Aorta (tissue), 5 donors: ENCODE data around the gene IRF9. TPM values are rescaled to one million over a fixed set of nuclear protein-coding genes. Genes with fewer than 3 reads are reported as not detected.

Experiments used
- ATAC-seq: fragments of 200-7000 bp; cut with Tn5 transposase; one replicate; pipeline ENCODE4 v1.9.1; 2022; ENCODE audit warnings: moderate library complexity; ENCODE audit not compliant: low FRiP score
- DNase-seq, 2 donors: peaks; one replicate each; pipeline ENCODE4 v3.0.0-alpha.2; 2020
- H3K27ac ChIP-seq, 2 donors: one replicate each; pipeline ENCODE4 v1.5.1; 2013; ENCODE audit warnings: low read length in 2 of 2, mild to moderate bottlenecking in 2 of 2, moderate library complexity in 2 of 2, control low read depth in 1 of 2, inconsistent platforms in 1 of 2, low read depth in 1 of 2
- H3K27me3 ChIP-seq, 2 donors: one replicate each; pipeline ENCODE4 v1.6.1; 2013; ENCODE audit warnings: control low read depth in 1 of 2, low read length in 1 of 2, mild to moderate bottlenecking in 1 of 2, moderate library complexity in 1 of 2; ENCODE audit not compliant: insufficient read depth in 2 of 2, control insufficient read depth in 1 of 2
- H3K36me3 ChIP-seq, 2 donors: one replicate each; pipeline ENCODE4 v1.6.1; 2013; ENCODE audit warnings: control low read depth in 1 of 2, low read length in 1 of 2, mild to moderate bottlenecking in 1 of 2; ENCODE audit not compliant: insufficient read depth in 2 of 2, control insufficient read depth in 1 of 2
- H3K4me1 ChIP-seq, 2 donors: one replicate each; pipeline ENCODE4 v1.6.1; 2013; ENCODE audit warnings: low read length in 2 of 2, control low read depth in 1 of 2, mild to moderate bottlenecking in 1 of 2, moderate library complexity in 1 of 2; ENCODE audit not compliant: insufficient read depth in 2 of 2, control insufficient read depth in 1 of 2
- H3K4me3 ChIP-seq, 2 donors: one replicate each; pipeline ENCODE4 v1.5.1; 2013; ENCODE audit warnings: low read length in 2 of 2, control low read depth in 1 of 2, mild to moderate bottlenecking in 1 of 2
- H3K9me3 ChIP-seq: one replicate; pipeline ENCODE4 v1.6.1; 2013; ENCODE audit warnings: mild to moderate bottlenecking, low read length; ENCODE audit not compliant: control insufficient read depth
- WGBS, 2 donors: extraction: QIAGEN DNeasy Blood & Tissue Kit; methylation state at CpG; one replicate each; pipeline ENCODE4 v1.1.7; 2013; 5-methylcytosine and 5-hydroxymethylcytosine counted together
- intact Hi-C, 2 donors: fragments of 100-400 bp; cut with DNase I; formaldehyde crosslinking; loops; one replicate each; pipeline versions ENCODE4 v1.14.2 to v1.15.0; 2022
- polyA plus RNA-seq, 2 donors: library from polyadenylated mRNA; stranded (reverse); fragments of 200-250 nt; gene quantifications; one replicate each; pipeline ENCODE4 v1.2.3, GENCODE V29; 2013
- total RNA-seq, 2 donors: library from RNA; stranded (reverse); fragmentation: NEBNext Ultra II Directional; extraction: Animal tissue kit (Norgen Biotek cat#: 25700); gene quantifications; one replicate each; pipeline ENCODE4 v1.2.1, GENCODE V29; 2021
- donor health status: healthy with polysubstance abuse.
- donor health status: Bipolar disorder and iron deficiency.
- donor health status: DM: no; HTN: no; CAD: no.
- donor health status: DM: no; HTN: no; CAD: no.
- donor health status: DM: yes; HTN: yes; CAD: no.

Gene IRF9
- total and polyA plus RNA-seq, 4 donors = 56.0 to 117 (median 112) TPM

DNA sequence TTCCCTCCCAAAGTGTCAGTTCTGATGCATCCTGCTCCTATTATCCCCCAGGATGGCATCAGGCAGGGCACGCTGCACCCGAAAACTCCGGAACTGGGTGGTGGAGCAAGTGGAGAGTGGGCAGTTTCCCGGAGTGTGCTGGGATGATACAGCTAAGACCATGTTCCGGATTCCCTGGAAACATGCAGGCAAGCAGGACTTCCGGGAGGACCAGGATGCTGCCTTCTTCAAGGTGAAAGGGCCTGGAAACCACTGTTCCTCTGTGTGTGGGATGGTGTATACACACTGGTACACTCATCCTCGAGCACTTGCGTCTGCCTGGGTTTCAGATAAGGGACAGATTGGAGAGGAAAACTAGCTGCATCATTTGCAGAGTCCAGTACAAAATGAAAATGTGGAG is 1.0 kb downstream of the IRF9 start:
- no peaks in the 10 kb centered on the region for H3K4me1 ChIP-seq
- H3K36me3 ChIP-seq = peaks cover 12 to 15% of the 10 kb centered on the region in 2 donors
- DNase-seq (no peak), ATAC-seq (no peak)
- peak overlapping the region in 1 of 2 donors; percentile 26 for H3K27ac ChIP-seq
- WGBS, 2 donors = 30 to 38% methylated on average over 8 of the region's 8 CpGs
- no peaks in the 10 kb centered on the region for H3K27me3 ChIP-seq
- no peaks in the 10 kb centered on the region for H3K9me3 ChIP-seq
- H3K4me3 ChIP-seq = peak overlapping the region; percentile 56 to 67
- intact Hi-C loops = loop anchor here in 1 of 2 donors (10.0 kb wide), 1 partner anchor 47 kb away; the partner anchor contains the start of genes DCAF11 and NRL

- ATAC-seq (no peak), DNase-seq (no peak)
- 92% methylated on average over 14 of the region's 14 CpGs for WGBS, 2 donors
- H3K27me3 ChIP-seq = no peaks in the 10 kb centered on the region
- H3K27ac ChIP-seq = no peak overlapping the region
- H3K9me3 ChIP-seq = no peaks in the 10 kb centered on the region
- H3K4me3 ChIP-seq = no peak overlapping the region
- H3K36me3 ChIP-seq = peaks cover 7 to 16% of the 10 kb centered on the region in 2 donors
- intact Hi-C loops = loop anchor here in 1 of 2 donors (10.0 kb wide), 1 partner anchor 50 kb away; the partner anchor contains the start of genes DCAF11 and NRL
- H3K4me1 ChIP-seq = no peaks in the 10 kb centered on the region
Observed at GRCh38 chr14:24164518-24164991, 3.5 kb downstream of the IRF9 start.

DNA sequence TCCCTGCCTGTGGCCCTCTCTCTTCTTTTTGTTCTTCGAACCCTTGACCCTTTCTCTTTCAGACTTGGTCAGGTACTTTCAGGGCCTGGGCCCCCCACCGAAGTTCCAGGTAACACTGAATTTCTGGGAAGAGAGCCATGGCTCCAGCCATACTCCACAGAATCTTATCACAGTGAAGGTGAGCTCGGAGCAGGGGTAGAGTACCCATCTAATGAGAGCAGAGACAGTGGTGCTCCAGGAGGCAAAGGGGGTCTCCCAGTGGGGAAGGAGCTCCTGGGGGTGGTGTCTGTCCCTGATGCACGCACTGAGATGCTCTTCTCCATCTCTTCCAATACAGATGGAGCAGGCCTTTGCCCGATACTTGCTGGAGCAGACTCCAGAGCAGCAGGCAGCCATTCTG is 4.7 kb downstream of the IRF9 start:
- Histone ChIP-seq H3K27me3 (no peaks in the 10 kb centered on the region), H3K27ac (no peak overlapping the region), H3K9me3 (no peaks in the 10 kb centered on the region), H3K36me3 (peaks cover 7 to 16% of the 10 kb centered on the region in 2 donors), H3K4me1 (no peaks in the 10 kb centered on the region), H3K4me3 (no peak overlapping the region)
- DNase-seq = no peak
- ATAC-seq = no peak
- WGBS, 2 donors = 93 to 94% methylated on average over 5 of the region's 5 CpGs
- intact Hi-C loops = loop anchor here in 1 of 2 donors (10.0 kb wide), 1 partner anchor 51 kb away; the partner anchor contains the start of genes DCAF11 and NRL

GRCh38 chr14:24167469-24168114 is 6.5 kb downstream of the IRF9 start:
- H3K36me3 ChIP-seq = peaks cover 7 to 16% of the 10 kb centered on the region in 2 donors
- DNase-seq = no peak
- no peaks in the 10 kb centered on the region for H3K27me3 ChIP-seq
- intact Hi-C loops = loop anchor here in 1 of 2 donors (10.0 kb wide), 1 partner anchor 53 kb away; the partner anchor contains the start of genes DCAF11 and NRL
- 83 to 88% methylated on average over 3 of the region's 3 CpGs for WGBS, 2 donors
- H3K27ac ChIP-seq = no peak overlapping the region
- no peaks in the 10 kb centered on the region for H3K9me3 ChIP-seq
- H3K4me1 ChIP-seq = peaks cover 0 to 2% of the 10 kb centered on the region in 2 donors
- ATAC-seq = no peak
- no peak overlapping the region for H3K4me3 ChIP-seq

GRCh38 chr14:24171422-24172260 is 10.6 kb downstream of the IRF9 start, which contains the start of gene REC8:
REC8 (plus strand) TSS chr14:24172080; CDS start chr14:24172553, 473 bp downstream.
- DNase-seq (peak; percentile 87 to 89), ATAC-seq (peak; percentile 82)
- Histone ChIP-seq H3K27me3 (no peaks in the 10 kb centered on the region), H3K4me1 (peaks cover 0 to 2% of the 10 kb centered on the region in 2 donors), H3K9me3 (no peaks in the 10 kb centered on the region), H3K36me3 (peaks cover 0 to 2% of the 10 kb centered on the region in 2 donors), H3K27ac (no peak within 1 kb of the TSS), H3K4me3 (peak within 1 kb of the TSS in 1 of 2 donors; percentile 4)
- 9% methylated on average over 63 of the region's 63 CpGs for WGBS, 2 donors
- intact Hi-C loops = no loop called here

DNA sequence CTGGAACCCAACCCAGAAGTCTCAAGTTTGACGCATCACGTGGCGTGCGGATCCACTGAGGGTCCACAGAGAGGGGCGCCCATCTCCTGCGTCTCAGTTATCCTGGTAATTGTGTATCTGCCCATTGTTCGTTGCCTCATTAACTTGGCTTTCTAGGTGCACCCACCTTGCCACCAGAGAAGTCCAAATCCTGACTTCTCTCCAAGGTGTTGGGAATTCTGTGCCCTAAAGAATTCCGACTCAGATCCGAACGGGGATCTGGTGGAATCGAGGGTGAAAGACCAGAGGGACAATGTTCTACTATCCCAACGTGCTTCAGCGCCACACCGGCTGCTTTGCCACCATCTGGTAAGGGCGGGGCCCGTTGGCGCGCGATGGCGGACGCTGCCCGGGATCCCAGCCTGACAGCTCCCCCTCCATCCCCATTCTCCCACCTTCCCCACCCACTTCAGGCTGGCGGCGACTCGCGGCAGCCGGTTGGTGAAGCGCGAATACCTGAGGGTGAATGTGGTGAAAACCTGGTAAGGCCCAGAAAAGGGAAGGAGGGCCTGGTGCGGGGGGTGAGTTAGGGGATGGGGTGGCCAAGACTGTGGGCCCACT is 11.3 kb downstream of the IRF9 start:
- H3K27me3 ChIP-seq = no peaks in the 10 kb centered on the region
- no peaks in the 10 kb centered on the region for H3K9me3 ChIP-seq
- H3K4me1 ChIP-seq = peaks cover 0 to 2% of the 10 kb centered on the region in 2 donors
- intact Hi-C loops = no loop called here
- DNase-seq (no peak), ATAC-seq (peak; percentile 6)
- H3K27ac ChIP-seq = no peak overlapping the region
- H3K36me3 ChIP-seq = peaks cover 0 to 2% of the 10 kb centered on the region in 2 donors
- H3K4me3 ChIP-seq = no peak overlapping the region
- WGBS, 2 donors = 27 to 34% methylated on average over 30 of the region's 30 CpGs

DNA sequence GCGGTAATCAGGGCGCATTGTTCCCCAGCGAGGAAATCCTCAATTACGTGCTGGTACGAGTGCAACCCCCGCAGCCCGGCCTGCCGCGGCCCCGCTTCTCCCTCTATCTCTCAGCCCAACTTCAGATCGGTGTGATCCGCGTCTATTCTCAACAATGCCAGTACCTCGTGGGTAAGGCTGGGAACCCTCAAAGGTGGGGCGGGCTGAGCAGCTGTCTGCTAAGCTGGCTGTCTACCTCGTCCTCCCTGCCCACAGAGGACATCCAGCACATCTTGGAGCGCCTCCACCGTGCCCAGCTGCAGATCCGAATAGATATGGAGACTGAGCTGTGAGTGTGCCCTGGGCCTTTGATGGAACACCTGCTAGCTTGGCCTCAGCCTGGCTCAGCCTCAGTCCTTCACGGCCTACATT is 11.8 kb downstream of the IRF9 start:
- Histone ChIP-seq H3K9me3 (no peaks in the 10 kb centered on the region), H3K4me3 (no peak overlapping the region), H3K27me3 (no peaks in the 10 kb centered on the region), H3K4me1 (peaks cover 0 to 2% of the 10 kb centered on the region in 2 donors), H3K36me3 (no peaks in the 10 kb centered on the region), H3K27ac (no peak overlapping the region)
- WGBS, 2 donors = 76 to 85% methylated on average over 20 of the region's 20 CpGs
- intact Hi-C loops = no loop called here
- DNase-seq (peak in 1 of 2 donors; percentile 77), ATAC-seq (peak; percentile 4)

DNA sequence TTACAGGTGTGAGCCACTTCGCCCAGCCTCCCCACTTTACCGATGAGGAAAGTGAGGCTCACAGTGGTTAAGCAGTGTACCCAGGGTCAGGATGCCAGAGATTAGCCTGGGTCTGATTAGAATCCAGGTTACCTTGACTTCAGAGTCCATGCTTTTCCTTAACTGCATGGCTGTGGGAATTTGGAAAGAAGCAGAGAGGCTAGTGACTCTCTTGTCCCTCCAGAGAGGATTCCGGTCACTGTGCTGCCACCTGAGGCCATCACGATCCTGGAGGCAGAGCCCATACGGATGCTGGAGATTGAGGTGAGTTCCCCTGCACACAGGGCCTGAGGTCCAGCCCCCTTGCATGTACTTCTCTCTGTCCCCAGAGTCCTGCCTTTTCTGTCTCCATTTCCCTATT is 15.5 kb downstream of the IRF9 start:
- Histone ChIP-seq H3K4me3 (no peak overlapping the region), H3K4me1 (peaks cover 0 to 2% of the 10 kb centered on the region in 2 donors), H3K27ac (no peak overlapping the region), H3K9me3 (no peaks in the 10 kb centered on the region), H3K27me3 (no peaks in the 10 kb centered on the region), H3K36me3 (no peaks in the 10 kb centered on the region)
- WGBS, 2 donors = 94 to 98% methylated on average over 5 of the region's 5 CpGs
- ATAC-seq = no peak
- intact Hi-C loops = no loop called here
- DNase-seq = no peak
